Stimulated activated CD8-positive, alpha-beta memory T cell treated with anti-CD3 and anti-CD28 coated beads, Interleukin-4, amount 100 ng/mL, for 1 hour (primary cell): ENCODE measurements around the gene SPIRE2.
"Not testable (repeated sequence)": the region's sequence is repeated elsewhere in the genome, so short reads cannot be mapped to it uniquely, and the experiment has no call there.

ENCODE experiments used
- DNase-seq, 2 donors: peaks; one replicate each; pipeline ENCODE4 v3.0.0-alpha.2; 2020; ENCODE audit warnings: low read depth in 2 of 2, low spot score in 1 of 2

Gene SPIRE2, protein sequence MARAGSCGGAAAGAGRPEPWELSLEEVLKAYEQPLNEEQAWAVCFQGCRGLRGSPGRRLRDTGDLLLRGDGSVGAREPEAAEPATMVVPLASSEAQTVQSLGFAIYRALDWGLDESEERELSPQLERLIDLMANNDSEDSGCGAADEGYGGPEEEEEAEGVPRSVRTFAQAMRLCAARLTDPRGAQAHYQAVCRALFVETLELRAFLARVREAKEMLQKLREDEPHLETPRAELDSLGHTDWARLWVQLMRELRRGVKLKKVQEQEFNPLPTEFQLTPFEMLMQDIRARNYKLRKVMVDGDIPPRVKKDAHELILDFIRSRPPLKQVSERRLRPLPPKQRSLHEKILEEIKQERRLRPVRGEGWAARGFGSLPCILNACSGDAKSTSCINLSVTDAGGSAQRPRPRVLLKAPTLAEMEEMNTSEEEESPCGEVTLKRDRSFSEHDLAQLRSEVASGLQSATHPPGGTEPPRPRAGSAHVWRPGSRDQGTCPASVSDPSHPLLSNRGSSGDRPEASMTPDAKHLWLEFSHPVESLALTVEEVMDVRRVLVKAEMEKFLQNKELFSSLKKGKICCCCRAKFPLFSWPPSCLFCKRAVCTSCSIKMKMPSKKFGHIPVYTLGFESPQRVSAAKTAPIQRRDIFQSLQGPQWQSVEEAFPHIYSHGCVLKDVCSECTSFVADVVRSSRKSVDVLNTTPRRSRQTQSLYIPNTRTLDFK

DNA sequence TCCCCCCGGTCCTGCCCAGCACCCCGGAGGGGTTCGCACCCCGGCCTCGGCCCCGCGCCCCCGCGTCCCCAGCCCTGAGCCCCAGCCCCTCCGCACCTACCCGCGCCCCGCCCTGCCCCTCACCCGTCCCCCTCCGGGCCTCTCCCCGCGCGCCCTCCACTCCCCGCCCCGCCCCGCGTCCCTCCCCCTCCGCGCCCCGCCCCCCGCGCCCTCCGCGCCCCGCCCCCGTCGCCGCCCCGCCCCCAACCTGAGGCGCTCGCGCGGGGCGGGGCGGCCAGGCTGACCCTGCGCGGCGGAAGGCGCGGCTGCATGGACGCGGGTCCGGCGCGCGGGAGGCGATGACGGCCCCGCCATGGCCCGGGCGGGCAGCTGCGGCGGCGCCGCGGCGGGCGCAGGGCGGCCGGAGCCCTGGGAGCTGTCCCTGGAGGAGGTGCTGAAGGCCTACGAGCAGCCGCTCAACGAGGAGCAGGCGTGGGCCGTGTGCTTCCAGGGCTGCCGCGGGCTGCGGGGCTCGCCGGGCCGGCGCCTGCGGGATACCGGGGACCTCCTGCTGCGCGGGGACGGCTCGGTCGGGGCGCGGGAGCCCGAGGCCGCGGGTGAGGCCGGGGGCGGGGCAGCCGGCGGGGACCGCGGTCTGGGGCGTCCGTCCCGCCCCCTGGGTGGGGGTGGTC, at the start of gene SPIRE2:
SPIRE2 (plus strand) TSS at position 277 of the 671 bp plus-strand sequence; CDS start at position 353, 76 bp downstream.
- DNase-seq: peak in 1 of 2 donors; percentile 36

DNA sequence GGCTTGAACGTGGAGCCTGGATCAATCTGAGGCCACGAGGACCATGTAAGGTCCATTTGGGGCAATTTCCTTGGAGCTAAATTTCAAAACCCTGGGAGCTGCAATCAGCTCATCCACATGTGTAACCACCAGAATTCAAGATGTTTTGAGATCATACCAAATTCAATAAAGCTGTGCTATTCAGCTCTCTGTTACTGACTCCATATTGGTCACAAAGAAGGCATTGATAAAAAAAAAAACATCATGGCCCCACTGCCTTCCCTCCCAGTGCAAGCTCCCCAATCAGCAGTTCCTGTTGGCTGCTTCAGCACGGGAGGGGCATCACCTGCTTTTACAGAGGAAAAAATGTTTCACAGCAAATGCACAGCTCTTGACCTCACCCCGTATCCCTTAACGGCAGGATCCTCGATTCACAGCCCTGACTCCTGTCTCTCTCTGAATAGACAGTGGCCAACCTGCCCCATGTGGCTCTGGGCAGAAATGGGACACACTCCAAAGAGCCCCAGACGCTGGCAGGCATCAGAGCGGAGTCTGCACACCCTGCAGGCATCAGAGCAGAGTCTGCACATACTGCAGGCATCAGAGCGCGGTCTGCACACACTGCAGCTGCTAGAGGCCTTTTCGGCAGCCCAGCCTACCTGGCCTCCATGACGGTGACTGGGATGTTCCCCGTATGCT, 48.9 kb upstream of the SPIRE2 start:
- DNase-seq: no peak

DNA sequence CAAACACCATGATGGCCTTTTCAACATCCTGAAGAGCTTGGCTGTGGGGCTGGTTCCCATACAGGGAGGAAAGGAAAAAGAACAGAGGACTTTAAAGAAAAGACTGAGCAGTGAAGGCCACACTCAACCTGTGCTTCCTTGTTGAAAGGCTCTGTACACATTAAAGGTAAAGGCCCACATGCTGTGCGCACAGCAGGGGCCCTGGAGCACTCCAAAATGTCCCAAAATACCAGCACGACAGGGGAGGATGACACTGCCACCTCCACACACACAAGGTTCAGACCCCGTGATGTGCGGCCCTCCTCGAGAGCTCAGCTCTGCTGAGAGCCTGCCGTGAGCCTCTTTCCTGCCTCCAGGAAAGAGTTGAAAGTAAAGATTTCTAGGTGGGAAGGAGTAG, 48.4 kb upstream of the SPIRE2 start:
- no peak for DNase-seq

DNA sequence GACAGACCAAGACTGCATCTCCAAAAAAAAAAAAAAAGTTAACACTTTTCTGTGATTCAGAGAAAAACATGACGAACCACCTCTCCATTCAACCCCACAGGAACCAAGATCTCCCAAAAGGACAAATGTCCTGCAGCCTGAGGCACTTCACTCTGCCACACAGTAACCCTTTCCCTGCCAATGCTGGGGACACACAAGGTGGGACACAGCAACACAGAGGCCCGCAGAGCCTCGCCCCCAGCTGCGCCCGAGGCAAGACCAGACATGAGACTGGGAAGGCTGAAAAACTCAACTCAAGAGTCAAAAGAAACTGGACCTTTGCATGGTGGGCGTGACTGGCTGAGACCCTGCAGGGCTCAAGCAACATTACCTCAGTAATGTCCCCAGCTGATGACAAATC, 45.8 kb upstream of the SPIRE2 start:
- DNase-seq: no peak

DNA sequence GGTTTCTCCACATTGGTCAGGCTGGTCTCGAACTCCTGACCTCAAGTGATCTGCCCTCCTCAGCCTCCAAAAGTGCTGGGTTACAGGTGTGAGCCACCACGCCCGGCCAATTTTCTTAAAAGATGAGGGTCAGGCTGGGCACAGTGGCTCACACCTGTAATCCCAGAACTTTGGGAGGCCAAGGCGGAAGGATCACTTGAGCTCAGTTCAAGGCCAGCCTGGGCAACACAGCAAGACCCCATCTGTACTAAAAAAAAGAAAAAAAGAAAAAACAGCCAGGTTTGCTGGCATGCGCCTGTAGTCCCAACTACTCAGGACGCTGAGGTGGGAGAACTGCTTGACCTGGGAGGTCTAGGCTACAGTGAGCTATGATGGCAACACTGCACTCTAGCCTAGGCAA, 44.3 kb upstream of the SPIRE2 start:
- DNase-seq: not testable (repeated sequence)

DNA sequence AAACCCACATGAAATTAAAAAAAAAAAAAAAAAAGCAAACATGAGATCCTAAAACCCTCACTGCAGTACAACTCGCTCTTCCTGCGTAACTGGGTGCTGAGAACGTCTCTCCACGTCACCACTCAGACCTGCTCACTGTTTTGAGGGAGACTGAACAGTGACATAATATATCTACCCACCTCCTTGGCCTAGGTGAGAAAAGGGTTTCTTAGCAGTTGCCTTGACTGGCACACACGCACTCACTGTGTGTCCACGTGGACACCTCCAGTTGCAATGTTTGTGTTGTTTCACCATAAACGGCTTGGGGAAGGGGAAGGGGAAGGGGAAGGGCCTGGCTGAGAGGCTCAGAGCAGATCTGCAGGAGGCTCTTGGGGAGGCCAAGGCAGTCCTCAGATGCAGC, 43.9 kb upstream of the SPIRE2 start:
- DNase-seq: no peak

DNA sequence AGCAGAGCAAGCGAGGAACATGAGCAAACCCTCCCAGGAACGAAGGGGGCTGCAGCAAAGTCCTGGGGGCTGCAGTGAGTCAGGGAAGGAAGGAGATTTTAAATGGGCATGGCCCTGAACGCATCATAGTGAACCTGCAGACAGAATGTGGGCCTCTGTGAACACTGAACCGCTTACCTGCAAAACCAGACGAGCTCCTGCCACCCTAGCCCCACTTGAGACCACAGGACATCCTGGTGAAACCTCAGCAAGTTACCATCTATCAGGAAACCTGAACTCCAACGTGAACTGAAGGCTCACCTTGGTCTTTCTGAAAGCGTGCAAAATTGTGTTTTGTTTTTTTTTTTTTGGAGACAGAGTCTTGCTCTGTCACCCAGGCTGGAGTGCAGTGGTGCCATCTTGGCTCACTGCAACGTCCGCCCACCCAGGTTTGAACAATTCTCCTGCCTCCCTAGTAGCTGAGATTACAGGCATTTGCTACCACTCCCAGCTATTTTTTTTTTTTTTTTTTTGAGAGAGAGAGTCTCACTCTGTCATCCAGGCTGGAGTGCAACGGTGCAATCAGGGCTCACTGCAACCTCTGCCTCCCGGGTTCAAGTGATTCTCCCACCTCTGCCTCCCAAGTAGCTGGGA, 42.6 kb upstream of the SPIRE2 start:
- DNase-seq: peak; percentile 12 to 14

DNA sequence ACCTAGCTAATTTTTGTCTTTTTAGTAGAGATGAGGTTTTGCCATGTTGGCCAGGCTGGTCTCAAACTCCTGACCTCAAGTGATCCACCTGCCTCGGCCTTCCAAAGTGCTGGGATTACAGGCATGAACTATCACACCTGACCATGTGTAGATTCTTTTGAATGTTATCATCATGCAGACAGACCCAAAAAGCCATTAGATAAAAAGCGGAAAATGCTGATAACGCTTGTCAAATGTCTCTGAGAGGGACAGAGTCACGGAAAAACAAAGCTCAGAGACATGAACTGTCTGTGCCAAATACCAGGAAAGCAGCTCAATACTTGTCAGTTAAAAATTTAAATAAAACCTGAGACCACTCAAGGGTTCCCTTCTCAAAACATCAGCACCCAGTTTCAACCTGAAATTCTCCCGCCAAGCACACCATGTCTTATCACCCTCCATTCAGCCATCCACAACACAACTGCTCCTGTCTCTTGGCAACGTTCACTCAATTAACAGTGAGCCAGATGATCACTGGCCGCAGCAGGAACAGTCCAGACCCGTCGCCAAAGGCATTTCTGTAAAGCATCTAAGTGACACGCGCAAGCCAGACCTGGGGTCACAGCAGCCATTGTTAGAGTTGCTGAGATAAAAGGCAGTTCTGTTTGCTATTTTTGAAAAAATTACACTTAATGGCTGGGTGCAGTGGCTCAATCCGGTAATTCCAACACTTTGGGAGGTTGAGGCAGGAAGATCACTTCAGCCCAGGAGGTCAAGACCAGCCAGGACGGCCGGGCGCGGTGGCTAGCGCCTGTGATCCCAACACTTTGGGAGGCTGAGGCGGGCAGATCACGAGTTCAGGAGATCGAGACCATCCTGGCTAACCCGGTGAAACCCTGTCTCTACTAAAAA, 41.6 kb upstream of the SPIRE2 start:
- no peak for DNase-seq

DNA sequence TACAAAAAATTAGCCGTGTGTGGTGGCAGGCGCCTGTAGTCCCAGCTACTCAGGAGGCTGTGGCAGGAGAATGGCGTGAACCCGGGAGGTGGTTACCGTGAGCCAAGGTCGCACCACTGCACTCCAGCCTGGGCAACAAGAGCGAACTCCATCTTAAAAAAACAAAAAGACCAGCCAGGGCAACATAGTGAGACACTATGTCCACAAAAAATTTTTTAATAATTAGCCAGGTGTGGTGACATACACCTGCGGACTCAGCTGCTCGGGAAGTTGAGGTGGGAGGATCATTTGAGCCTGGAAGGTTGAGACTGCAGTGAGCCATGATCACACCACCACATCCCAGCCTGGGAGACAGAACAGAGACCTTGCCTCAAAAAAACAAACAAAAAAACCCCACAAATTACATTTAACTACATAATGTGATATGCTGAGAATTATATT, 40.9 kb upstream of the SPIRE2 start:
- no peak for DNase-seq

DNA sequence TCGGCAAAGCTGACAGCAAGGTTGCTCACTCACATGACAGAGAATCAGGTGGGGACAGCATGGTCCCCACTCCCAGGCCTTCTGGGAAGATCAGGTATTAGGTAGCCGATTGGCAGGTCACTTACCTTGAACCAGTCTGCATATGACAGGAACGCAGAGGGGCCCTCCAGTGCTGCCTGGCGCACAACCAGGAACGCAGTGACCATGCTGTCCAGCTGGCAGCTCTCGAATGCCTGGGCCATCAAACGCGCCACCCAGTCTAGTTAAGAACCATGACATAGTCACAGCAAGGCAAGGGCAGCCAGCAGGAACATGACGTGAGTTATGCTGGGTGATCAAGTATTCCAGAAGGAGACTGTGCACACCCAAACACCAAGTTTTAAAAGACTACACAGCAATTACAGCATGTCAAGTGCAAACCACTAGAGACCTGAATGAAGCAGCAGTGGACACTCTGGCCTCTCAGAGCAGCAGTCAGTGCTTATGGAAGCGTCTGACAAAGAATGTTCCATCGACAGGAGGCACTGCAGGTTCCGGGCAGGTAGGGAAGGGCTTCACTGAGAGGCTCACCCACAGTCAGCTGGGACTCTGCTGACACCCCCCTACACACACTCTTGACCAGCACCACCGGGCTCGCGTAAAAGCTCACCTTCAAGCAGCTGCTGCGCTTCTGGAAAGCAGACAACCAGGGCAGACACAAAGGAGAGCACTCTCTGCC, 36.8 kb upstream of the SPIRE2 start:
- no peak for DNase-seq

DNA sequence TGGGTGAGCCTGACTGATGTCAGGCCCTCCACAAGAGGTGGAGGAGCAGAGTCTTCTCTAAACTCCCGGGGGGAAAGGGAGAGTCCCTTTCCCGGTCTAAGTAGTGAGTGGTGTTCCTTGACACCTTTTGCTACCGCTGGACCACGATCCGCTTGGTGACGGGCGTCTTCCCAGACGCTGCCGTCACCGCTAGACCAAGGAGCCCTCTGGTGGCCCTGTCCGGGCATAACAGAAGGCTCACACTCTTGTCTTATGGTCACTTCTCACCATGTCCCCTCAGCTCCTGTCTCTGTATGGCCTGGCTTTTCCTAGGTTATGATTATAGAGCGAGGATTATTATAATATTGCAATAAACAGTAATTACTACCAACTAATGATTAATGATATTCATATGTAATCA, 35.2 kb upstream of the SPIRE2 start:
- DNase-seq: peak; percentile 28 to 37

DNA sequence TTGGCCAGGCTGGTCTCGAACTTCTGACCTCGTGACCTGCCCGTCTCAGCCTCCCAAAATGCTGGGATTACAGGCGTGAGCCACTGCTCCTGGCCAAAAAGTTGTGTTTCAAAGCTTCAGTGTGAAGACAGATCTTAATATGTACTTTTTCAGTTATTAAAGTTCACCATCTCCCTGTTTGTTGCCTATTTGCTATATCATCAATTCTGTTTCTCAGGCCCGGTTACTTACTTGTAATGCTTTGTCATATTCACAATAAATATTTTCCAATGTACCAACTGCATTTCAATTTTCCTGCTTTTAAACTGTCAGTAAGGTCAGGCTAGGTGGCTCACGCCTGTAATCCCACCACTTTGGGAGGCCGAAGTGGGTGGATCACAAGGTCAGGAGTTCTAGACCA, 34.3 kb upstream of the SPIRE2 start:
- DNase-seq: no peak

DNA sequence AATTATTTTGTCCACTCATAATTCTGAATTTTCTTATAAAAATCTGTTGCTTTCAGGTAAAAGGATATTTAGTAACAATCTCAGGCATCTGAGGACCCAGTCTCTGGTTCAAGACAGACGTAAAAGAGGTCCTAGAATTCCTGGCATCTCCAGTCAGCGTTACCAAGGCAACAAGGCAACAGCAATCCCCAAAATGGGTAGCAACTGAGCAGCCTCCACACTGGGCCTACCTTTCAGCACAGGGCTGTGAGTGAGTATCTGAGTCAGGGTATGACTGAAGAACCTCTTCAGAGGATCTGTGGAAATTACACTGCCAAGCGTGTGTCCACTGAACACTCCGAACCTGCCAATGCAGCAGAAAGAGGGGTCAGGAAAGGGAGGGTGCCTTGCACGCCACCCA, 32.6 kb upstream of the SPIRE2 start:
- no peak for DNase-seq

DNA sequence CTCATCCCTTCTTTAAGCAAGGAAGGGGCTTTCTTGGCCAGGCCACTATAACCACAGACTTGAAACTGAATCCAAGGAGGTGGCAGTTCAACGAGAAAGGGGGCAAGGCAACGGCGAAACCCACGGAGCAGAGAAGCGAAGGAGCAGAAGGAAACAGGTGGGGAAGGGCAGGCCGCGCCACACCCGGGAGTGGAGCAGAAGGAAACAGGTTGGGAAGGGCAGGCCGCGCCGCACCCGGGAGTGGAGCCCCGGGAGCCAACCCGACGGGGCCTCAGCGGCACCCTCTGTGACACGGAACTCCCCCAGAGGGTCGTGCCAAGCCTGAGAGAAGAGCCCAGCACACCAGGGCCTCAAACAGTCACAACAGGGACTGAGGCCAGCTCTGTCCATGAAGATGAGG, 32.2 kb upstream of the SPIRE2 start:
- no peak for DNase-seq

DNA sequence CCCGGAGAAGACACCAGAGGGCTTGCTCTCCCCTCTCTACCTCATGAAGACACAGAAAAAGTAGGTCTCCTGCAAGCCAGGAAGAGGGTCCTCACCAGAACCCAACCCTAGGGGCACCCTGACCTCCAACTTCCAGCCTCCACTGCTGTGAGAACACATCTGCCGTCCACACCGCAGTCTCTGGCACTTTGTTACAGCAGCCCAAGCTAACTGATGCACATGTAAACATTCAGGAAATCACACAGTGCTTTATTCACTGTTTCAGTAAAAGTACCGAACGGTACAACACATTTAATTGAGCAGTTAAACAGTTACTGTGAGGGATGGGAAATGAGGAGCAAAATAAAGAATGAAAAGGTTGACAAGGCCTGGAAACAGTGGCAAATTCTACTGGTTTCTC, 30.1 kb upstream of the SPIRE2 start:
- DNase-seq: no peak

DNA sequence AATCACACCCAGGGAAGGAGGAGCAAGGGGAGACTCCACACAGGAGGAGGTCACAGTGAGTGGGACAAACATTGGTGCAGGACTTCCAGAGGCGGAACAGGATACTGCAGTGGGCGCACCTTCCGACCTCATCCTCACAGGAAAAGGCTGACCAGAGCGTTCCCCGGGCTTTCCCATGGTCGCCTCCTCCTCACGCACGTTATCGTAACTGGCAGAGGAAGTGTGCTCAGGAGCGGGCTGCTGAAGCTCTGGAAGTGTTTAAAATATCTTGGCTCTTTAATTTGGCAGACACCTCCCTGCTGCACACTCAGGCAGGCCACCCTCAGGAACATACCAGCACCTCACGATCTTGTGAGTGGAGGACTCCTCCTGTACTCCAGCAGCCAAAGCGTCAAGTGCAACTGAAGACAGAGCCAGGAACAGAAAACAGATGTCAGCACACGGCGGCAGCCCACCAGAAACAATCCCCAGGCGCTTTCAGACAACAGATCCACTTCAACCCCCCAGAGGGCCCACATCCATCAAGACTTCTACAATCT, 29.4 kb upstream of the SPIRE2 start:
- no peak for DNase-seq

DNA sequence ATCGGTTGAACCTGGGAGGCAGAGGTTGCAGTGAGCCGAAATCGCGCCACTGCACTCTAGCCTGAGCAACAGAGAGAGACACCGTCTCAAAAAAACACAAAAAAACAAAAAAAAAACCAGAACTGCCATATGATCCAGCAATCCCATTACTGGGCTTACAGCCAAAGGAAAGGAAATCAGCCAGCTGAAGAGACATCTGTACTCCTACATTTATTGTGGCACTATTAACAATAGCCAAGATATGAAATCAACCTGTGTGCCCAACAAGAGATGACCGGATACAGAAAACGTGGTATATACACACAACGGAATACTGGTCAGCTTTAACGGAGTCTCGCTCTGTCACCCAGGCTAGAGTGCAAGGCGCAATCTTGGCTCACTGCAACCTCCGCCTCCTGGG, 26.5 kb upstream of the SPIRE2 start:
- no peak for DNase-seq

DNA sequence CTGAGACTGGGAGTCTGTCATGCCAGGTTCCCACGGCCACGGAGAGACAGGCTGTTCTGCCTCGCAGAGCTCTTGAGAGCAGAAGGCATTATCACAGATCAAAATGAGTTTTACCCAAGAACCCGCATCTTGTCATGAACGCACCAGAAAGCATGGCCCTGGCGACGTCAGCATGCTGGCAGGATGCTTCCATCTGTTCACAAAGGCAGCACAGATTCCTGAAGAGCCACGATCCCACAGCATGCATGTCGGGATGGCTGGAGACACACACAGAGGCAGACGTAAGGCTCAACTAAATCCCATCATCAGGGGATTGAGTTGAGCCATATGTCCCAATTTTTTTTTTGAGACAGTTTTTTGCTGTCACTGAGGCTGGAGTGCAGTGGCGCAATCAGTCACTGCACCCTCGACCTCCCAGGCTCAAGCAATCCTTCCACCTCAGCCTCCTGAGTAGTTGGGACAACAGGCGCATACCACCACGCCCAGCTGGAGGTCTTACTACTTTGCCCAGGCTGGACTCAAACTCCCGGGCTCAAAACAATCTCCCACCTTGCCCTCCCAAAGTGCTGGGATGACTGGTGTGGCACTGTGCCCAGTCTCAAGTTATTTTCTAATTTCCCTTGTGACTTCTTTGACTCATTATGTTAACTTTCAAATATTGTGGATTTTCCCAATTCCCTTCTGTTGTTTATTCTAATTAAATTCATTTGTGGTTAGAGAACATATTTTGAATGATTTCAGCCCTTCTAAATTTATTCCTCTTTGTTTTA, 23.0 kb upstream of the SPIRE2 start:
- no peak for DNase-seq
